Measurements from ENCODE around the gene S100Z. TPM values are rescaled to one million over a fixed set of nuclear protein-coding genes. Genes with fewer than 3 reads are reported as not detected.
"Not testable (repeated sequence)": the region's sequence is repeated elsewhere in the genome, so short reads cannot be mapped to it uniquely, and the experiment has no call there.

S100Z gene
- total RNA-seq, 1 donor, result not detected

- no peak overlapping the region for H3K4me3 ChIP-seq (ENCODE audit: low read depth, low read length)
- TF ChIP-seq CTCF (IDR thresholded peaks at IDR 0.05; ENCODE audit: insufficient read depth, low read depth, low read length), result no peak
- DNase-seq (ENCODE audit: low read depth), result no peak
Observed at GRCh38 chr5:76941442-76941841, 91.6 kb downstream of the S100Z start.

GRCh38 chr5:76942581-76942980 is 92.8 kb downstream of the S100Z start:
- DNase-seq (ENCODE audit: low read depth), result no peak
- no peak for TF ChIP-seq CTCF (IDR thresholded peaks at IDR 0.05; ENCODE audit: insufficient read depth, low read depth, low read length)
- no peak overlapping the region for H3K4me3 ChIP-seq (ENCODE audit: low read depth, low read length)

- no peak for TF ChIP-seq CTCF (IDR thresholded peaks at IDR 0.05; ENCODE audit: insufficient read depth, low read depth, low read length)
- DNase-seq (ENCODE audit: low read depth), result no peak
Observed at GRCh38 chr5:76943006-76943405, 93.2 kb downstream of the S100Z start.

GRCh38 chr5:76944638-76945037 is 94.8 kb downstream of the S100Z start:
- no peak overlapping the region for H3K4me3 ChIP-seq (ENCODE audit: low read depth, low read length)
- TF ChIP-seq CTCF (IDR thresholded peaks at IDR 0.05; ENCODE audit: insufficient read depth, low read depth, low read length), result no peak
- DNase-seq (ENCODE audit: low read depth), result no peak

More at GRCh38 chr5:76943006-76943405, 93.2 kb downstream of the S100Z start:
- H3K4me3 ChIP-seq (ENCODE audit: low read depth, low read length), result no peak overlapping the region

- H3K4me3 ChIP-seq (ENCODE audit: low read depth, low read length); DNase-seq (ENCODE audit: low read depth): not testable (repeated sequence)
Observed at GRCh38 chr5:76945238-76945637, 95.4 kb downstream of the S100Z start.

- no peak for DNase-seq (ENCODE audit: low read depth)
- TF ChIP-seq CTCF (IDR thresholded peaks at IDR 0.05; ENCODE audit: insufficient read depth, low read depth, low read length), result no peak
- H3K4me3 ChIP-seq (ENCODE audit: low read depth, low read length), result no peak overlapping the region
Observed at GRCh38 chr5:76946090-76946489, 96.3 kb downstream of the S100Z start.

- no peak overlapping the region for H3K4me3 ChIP-seq (ENCODE audit: low read depth, low read length)
- no peak for TF ChIP-seq CTCF (IDR thresholded peaks at IDR 0.05; ENCODE audit: insufficient read depth, low read depth, low read length)
- DNase-seq (ENCODE audit: low read depth), result no peak
Observed at GRCh38 chr5:76947082-76947503, 97.3 kb downstream of the S100Z start.

Data from fibroblast of villous mesenchyme (primary cell).